ENCODE results near the gene MICAL1. TPM values are rescaled to one million over a fixed set of nuclear protein-coding genes. Genes with fewer than 3 reads are reported as not detected.
A peak's percentile ranks its signal among the peaks of the same experiment; 100 is the strongest.

The MICAL1 gene
- total RNA-seq, 6 experiments from 2014 or later: 37.9 to 44.9 (median 40.4) TPM

DNA sequence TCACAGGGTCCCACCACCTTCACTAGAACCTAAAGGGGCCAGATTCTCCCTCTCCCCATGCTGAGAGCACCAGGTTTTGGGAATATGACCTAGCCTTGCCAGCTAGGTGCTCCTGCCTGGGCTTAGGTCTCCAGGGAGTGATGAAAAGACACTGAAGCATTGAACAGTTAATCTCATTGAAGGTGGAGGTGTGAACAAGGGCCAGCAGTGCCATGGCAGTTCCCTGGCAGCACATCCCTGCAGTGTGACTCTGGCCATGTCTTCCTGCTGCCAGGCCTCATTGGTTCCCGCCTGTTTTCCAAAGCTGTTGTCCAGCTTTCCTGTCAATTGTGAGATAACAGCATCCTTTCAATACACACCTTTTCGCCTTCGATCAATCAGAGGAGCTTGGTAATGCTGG lies 26.1 kb downstream of the MICAL1 start:
- no peaks in the 10 kb centered on the region for H3K9me3 Mint-ChIP-seq
- TF ChIP-seq, protein P1, sequence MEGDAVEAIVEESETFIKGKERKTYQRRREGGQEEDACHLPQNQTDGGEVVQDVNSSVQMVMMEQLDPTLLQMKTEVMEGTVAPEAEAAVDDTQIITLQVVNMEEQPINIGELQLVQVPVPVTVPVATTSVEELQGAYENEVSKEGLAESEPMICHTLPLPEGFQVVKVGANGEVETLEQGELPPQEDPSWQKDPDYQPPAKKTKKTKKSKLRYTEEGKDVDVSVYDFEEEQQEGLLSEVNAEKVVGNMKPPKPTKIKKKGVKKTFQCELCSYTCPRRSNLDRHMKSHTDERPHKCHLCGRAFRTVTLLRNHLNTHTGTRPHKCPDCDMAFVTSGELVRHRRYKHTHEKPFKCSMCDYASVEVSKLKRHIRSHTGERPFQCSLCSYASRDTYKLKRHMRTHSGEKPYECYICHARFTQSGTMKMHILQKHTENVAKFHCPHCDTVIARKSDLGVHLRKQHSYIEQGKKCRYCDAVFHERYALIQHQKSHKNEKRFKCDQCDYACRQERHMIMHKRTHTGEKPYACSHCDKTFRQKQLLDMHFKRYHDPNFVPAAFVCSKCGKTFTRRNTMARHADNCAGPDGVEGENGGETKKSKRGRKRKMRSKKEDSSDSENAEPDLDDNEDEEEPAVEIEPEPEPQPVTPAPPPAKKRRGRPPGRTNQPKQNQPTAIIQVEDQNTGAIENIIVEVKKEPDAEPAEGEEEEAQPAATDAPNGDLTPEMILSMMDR (IDR thresholded peaks at IDR 0.05): no peak
- H3K4me1 Mint-ChIP-seq (ENCODE audit: low read depth): peaks cover 15% of the 10 kb centered on the region
- H3K27me3 Mint-ChIP-seq (ENCODE audit: insufficient read depth): no peaks in the 10 kb centered on the region; the same call in 1 of the 2 replicates
- DNase-seq: no peak
- no peak overlapping the region for H3K27ac Mint-ChIP-seq
- H3K4me3 Mint-ChIP-seq: no peak overlapping the region
- no peaks in the 10 kb centered on the region for H3K36me3 Mint-ChIP-seq (ENCODE audit: low read depth)

DNA sequence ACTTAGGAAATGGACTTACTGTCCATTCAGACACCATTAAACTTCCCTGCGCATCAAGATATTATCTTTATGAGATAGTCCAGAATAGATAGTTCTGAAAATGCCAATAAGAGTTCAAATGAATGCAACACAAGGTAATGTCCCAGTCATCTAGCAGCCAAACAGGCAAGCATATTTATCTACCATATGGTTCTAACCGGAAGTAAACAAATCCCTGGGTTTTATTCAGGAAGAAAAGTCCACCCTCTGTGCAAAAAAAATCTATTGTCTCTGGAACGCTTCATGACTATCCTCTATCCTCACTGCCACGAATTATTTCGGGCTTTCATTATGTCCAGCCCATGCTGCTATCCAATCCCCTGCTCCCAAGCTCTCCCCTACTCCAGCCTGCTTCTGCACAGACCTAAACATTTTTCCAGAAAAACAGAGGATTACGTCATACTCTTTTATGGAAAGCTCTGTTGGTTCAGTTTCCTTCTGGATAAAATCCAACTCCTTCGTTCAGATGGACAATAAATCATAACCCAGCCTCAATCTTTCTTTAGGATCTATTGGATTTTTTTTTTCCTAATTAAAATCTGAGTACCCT lies 26.6 kb downstream of the MICAL1 start:
- no peak for DNase-seq
- Mint-ChIP-seq H3K4me1 (ENCODE audit: low read depth) (peaks cover 20% of the 10 kb centered on the region), H3K27ac (no peak overlapping the region), H3K9me3 (no peaks in the 10 kb centered on the region), H3K36me3 (ENCODE audit: low read depth) (no peaks in the 10 kb centered on the region), H3K27me3 (ENCODE audit: insufficient read depth) (no peaks in the 10 kb centered on the region; the same call in 1 of the 2 replicates), H3K4me3 (no peak overlapping the region)
- TF ChIP-seq, protein P1 (IDR thresholded peaks at IDR 0.05): no peak

DNA sequence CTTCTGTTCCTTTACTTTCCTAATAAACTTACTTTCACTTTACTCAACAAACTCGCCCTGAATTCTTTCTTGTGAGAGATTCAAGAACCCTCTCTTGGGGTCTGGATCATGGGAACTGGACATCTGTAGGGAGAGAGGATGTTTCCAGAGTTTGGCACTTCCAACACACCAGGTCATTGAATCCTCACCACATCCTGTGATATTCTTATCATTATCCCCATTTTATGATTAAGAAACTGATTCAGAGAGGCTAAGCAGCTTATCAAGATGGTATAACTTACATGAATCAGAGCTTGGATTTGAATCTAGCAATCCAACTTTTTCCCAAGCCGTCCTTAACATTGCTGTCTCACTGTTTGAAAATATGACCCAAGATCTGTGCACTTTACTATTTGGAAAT lies 30.6 kb downstream of the MICAL1 start:
- Mint-ChIP-seq H3K27me3 (ENCODE audit: insufficient read depth) (peaks cover 3% of the 10 kb centered on the region; the same call in 1 of the 2 replicates), H3K4me3 (peak overlapping the region; percentile 70; the same call in 1 of the 2 replicates), H3K27ac (peak overlapping the region; percentile 12; the same call in 1 of the 2 replicates), H3K36me3 (ENCODE audit: low read depth) (no peaks in the 10 kb centered on the region), H3K4me1 (ENCODE audit: low read depth) (peaks cover 24% of the 10 kb centered on the region), H3K9me3 (no peaks in the 10 kb centered on the region)
- TF ChIP-seq, protein P1 (IDR thresholded peaks at IDR 0.05): no peak
- DNase-seq: no peak

DNA sequence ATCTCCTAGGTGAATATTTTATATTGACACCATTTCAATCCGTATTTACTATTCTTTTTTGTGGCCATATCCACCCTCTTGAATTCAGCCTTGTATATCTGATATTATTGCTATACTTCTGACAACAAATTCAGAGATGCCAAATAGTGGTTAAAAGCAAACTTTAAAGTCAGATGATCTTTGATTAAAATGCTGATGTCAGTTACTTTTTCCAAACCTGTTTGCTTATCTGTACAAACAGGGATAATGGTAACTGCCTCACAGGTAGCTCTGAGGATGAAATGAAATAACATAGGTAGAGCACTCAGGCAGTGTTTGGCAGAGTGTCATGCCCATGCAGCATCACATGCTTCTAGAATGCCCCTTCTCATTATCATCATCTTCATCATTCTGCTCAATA lies 34.4 kb downstream of the MICAL1 start:
- TF ChIP-seq, protein P1 (IDR thresholded peaks at IDR 0.05): no peak
- H3K4me3 Mint-ChIP-seq: no peak overlapping the region
- H3K4me1 Mint-ChIP-seq (ENCODE audit: low read depth): peaks cover 18% of the 10 kb centered on the region
- peaks cover 8% of the 10 kb centered on the region for H3K27me3 Mint-ChIP-seq (ENCODE audit: insufficient read depth)
- no peaks in the 10 kb centered on the region for H3K36me3 Mint-ChIP-seq (ENCODE audit: low read depth)
- no peak overlapping the region for H3K27ac Mint-ChIP-seq
- DNase-seq: no peak
- H3K9me3 Mint-ChIP-seq: no peaks in the 10 kb centered on the region

DNA sequence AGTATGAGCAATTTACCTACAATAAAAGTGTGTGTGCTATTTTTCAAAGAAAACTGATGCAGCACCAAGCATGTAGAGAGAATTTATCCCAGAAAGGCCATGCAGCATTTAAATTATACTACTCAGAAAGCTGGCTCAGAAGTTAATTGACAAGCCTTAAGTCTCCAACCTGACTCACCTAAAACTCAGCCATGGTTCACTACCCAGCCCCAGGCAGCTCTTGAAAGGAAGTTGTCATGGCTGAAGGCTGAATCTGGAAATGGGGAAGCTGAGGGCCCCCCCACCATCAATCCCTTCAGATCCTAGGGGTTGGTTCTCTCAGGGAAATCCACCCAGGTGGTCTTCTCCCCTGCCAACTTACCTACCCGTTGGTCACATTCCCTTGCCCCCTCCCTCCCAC lies 34.8 kb downstream of the MICAL1 start:
- TF ChIP-seq, protein P1 (IDR thresholded peaks at IDR 0.05): no peak
- H3K9me3 Mint-ChIP-seq: no peaks in the 10 kb centered on the region
- H3K4me1 Mint-ChIP-seq (ENCODE audit: low read depth): peaks cover 18% of the 10 kb centered on the region
- peaks cover 8% of the 10 kb centered on the region for H3K27me3 Mint-ChIP-seq (ENCODE audit: insufficient read depth)
- H3K27ac Mint-ChIP-seq: no peak overlapping the region
- H3K4me3 Mint-ChIP-seq: no peak overlapping the region
- no peaks in the 10 kb centered on the region for H3K36me3 Mint-ChIP-seq (ENCODE audit: low read depth)
- DNase-seq: no peak

Measured in HFFc6 (cell line).